Sciatic nerve (tissue), 2 donors: Measurements from ENCODE around the gene CCDC9B. TPM values are rescaled to one million over a fixed set of nuclear protein-coding genes. Genes with fewer than 3 reads are reported as not detected.

Experiments
- ATAC-seq: fragments of 200-7000 bp; cut with Tn5 transposase; one replicate; pipeline ENCODE4 v1.9.1; 2020; ENCODE audit warnings: mild to moderate bottlenecking, moderate library complexity
- DNase-seq: peaks from one replicate; pipeline ENCODE4 v3.0.0-alpha.2; 2020; ENCODE audit warnings: low spot score
- intact Hi-C: fragments of 100-400 bp; cut with DNase I; formaldehyde crosslinking; loops from one replicate; pipeline ENCODE4 v1.14.2; 2022
- total RNA-seq: library from RNA; stranded (reverse); fragmentation: NEBNext Ultra II Directional; extraction: Animal tissue kit (Norgen Biotek cat#: 25700); gene quantifications from one replicate; pipeline ENCODE4 v1.2.1, GENCODE V29; 2021
- donor health status: DM: no; HTN: no; CAD: no.
- donor health status: DM: no; HTN: no; CAD: no.

Gene CCDC9B
- total RNA-seq, 1 donor from 2014 or later, result 37.8 TPM

GRCh38 chr15:40300771-40301170, 40.0 kb downstream of the CCDC9B start:
- ATAC-seq (no peak), DNase-seq (no peak)
- intact Hi-C loops, result no loop called here

- intact Hi-C loops, result no loop called here
- no peak for ATAC-seq
- DNase-seq, result no peak
These were observed 40.4 kb downstream of the CCDC9B start for GRCh38 chr15:40300367-40300766.

- intact Hi-C loops, result no loop called here
- no peak for DNase-seq
- ATAC-seq, result no peak
These were observed 42.4 kb downstream of the CCDC9B start for GRCh38 chr15:40298216-40298935.

GRCh38 chr15:40297356-40297755, 43.4 kb downstream of the CCDC9B start:
- no peak for ATAC-seq
- intact Hi-C loops, result no loop called here
- DNase-seq, result no peak

- ATAC-seq, result no peak
- intact Hi-C loops, result no loop called here
- no peak for DNase-seq
These were observed 44.0 kb downstream of the CCDC9B start for GRCh38 chr15:40296561-40297230.

GRCh38 chr15:40295877-40296560, 44.7 kb downstream of the CCDC9B start:
- DNase-seq, result no peak
- no peak for ATAC-seq
- intact Hi-C loops, result no loop called here

- DNase-seq (no peak), ATAC-seq (no peak)
- intact Hi-C loops, result no loop called here
These were observed 45.4 kb downstream of the CCDC9B start for GRCh38 chr15:40295297-40295696.

- intact Hi-C loops, result no loop called here
These were observed 46.5 kb downstream of the CCDC9B start for GRCh38 chr15:40293905-40294895.

GRCh38 chr15:40293006-40293405, 47.7 kb downstream of the CCDC9B start:
- no peak for DNase-seq
- intact Hi-C loops, result no loop called here
- no peak for ATAC-seq

More at GRCh38 chr15:40293905-40294895, 46.5 kb downstream of the CCDC9B start:
- DNase-seq (no peak), ATAC-seq (no peak)

- DNase-seq (no peak), ATAC-seq (no peak)
- intact Hi-C loops, result no loop called here
These were observed 48.5 kb downstream of the CCDC9B start for GRCh38 chr15:40292246-40292645.

- ATAC-seq (peak; percentile 50), DNase-seq (no peak)
- intact Hi-C loops, result no loop called here
These were observed 49.7 kb downstream of the CCDC9B start for GRCh38 chr15:40290918-40291574.

GRCh38 chr15:40290545-40290917, 50.2 kb downstream of the CCDC9B start:
- intact Hi-C loops, result no loop called here
- ATAC-seq (no peak), DNase-seq (no peak)

GRCh38 chr15:40289140-40289775, 51.5 kb downstream of the CCDC9B start:
- DNase-seq, result no peak
- intact Hi-C loops, result no loop called here
- ATAC-seq, result no peak

- ATAC-seq, result no peak
- intact Hi-C loops, result no loop called here
These were observed 52.8 kb downstream of the CCDC9B start for GRCh38 chr15:40287968-40288367.

GRCh38 chr15:40287505-40287904, 53.2 kb downstream of the CCDC9B start:
- intact Hi-C loops, result no loop called here
- ATAC-seq (no peak), DNase-seq (no peak)

More at GRCh38 chr15:40287968-40288367, 52.8 kb downstream of the CCDC9B start:
- DNase-seq, result no peak

- no peak for ATAC-seq
- intact Hi-C loops, result no loop called here
- DNase-seq, result no peak
These were observed 53.9 kb downstream of the CCDC9B start for GRCh38 chr15:40286794-40287193.

- no peak for ATAC-seq
- intact Hi-C loops, result no loop called here
- no peak for DNase-seq
These were observed 54.6 kb downstream of the CCDC9B start for GRCh38 chr15:40286061-40286532.

GRCh38 chr15:40285554-40286011, 55.2 kb downstream of the CCDC9B start:
- intact Hi-C loops, result no loop called here
- no peak for ATAC-seq

More at GRCh38 chr15:40285554-40286011, 55.2 kb downstream of the CCDC9B start:
- DNase-seq, result no peak
